ENCODE measurements around the gene ITGB4. TPM values are rescaled to one million over a fixed set of nuclear protein-coding genes. Genes with fewer than 3 reads are reported as not detected.

Gene ITGB4
- total and polyA plus RNA-seq, 2 experiments from 2014 or later: 0.09 to 0.40 TPM

DNA sequence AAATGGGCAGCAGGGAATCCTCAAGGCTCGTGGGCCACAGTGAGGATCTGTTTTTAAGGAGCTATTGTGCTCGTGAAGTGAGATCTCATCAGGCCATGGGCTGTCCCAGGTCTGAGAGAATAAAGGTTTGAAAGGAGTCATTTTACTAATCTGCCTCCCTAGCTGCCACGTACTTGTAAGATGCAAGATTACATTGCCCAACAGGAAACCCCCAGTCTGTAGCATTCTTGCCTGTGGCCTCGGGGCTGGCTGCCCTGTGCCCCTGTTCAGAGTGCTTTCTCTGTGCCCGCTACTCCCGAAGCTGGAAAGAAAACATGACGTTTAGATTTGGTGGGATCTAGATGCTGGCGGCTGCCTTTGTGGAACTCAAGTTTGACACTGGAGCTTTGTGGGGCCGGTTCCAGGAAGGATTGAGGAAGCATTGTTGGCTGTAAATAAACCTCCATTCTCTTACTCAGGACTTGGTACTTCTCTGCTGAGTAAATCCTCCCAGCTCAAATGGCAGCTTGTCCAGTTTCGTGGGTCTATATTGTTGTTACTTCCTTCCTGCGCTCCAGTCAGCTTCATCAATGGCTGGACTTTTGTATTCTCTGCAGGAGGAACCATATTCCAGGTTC, 32.9 kb upstream of the ITGB4 start:
- DNase-seq (ENCODE audit: low read depth in 1 of 2, low spot score in 1 of 2): peak in 1 of 2 donors; percentile 88
- no peaks in the 10 kb centered on the region for H3K9me3 ChIP-seq (ENCODE audit: low read depth)
- H3K27ac ChIP-seq: no peak overlapping the region
- TF ChIP-seq, protein P1, sequence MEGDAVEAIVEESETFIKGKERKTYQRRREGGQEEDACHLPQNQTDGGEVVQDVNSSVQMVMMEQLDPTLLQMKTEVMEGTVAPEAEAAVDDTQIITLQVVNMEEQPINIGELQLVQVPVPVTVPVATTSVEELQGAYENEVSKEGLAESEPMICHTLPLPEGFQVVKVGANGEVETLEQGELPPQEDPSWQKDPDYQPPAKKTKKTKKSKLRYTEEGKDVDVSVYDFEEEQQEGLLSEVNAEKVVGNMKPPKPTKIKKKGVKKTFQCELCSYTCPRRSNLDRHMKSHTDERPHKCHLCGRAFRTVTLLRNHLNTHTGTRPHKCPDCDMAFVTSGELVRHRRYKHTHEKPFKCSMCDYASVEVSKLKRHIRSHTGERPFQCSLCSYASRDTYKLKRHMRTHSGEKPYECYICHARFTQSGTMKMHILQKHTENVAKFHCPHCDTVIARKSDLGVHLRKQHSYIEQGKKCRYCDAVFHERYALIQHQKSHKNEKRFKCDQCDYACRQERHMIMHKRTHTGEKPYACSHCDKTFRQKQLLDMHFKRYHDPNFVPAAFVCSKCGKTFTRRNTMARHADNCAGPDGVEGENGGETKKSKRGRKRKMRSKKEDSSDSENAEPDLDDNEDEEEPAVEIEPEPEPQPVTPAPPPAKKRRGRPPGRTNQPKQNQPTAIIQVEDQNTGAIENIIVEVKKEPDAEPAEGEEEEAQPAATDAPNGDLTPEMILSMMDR (IDR thresholded peaks at IDR 0.05; ENCODE audit: low read depth, low read length): no peak
- H3K4me3 ChIP-seq: no peak overlapping the region
- H3K36me3 ChIP-seq: no peaks in the 10 kb centered on the region
- no peaks in the 10 kb centered on the region for H3K27me3 ChIP-seq
- peaks cover 3% of the 10 kb centered on the region for H3K4me1 ChIP-seq (ENCODE audit: low read depth)

GRCh38 chr17:75689441-75689873, 31.8 kb upstream of the ITGB4 start:
- no peak overlapping the region for H3K27ac ChIP-seq
- H3K9me3 ChIP-seq (ENCODE audit: low read depth): no peaks in the 10 kb centered on the region
- H3K4me1 ChIP-seq (ENCODE audit: low read depth): peaks cover 5% of the 10 kb centered on the region
- TF ChIP-seq, protein P1 (IDR thresholded peaks at IDR 0.05; ENCODE audit: low read depth, low read length): no peak
- no peaks in the 10 kb centered on the region for H3K36me3 ChIP-seq
- no peak overlapping the region for H3K4me3 ChIP-seq
- no peak for DNase-seq (ENCODE audit: low read depth in 1 of 2, low spot score in 1 of 2)
- H3K27me3 ChIP-seq: no peaks in the 10 kb centered on the region

GRCh38 chr17:75691371-75691791, 29.9 kb upstream of the ITGB4 start:
- Histone ChIP-seq H3K27ac (no peak overlapping the region), H3K36me3 (no peaks in the 10 kb centered on the region), H3K4me3 (no peak overlapping the region), H3K27me3 (no peaks in the 10 kb centered on the region), H3K9me3 (ENCODE audit: low read depth) (no peaks in the 10 kb centered on the region), H3K4me1 (ENCODE audit: low read depth) (peaks cover 5% of the 10 kb centered on the region)
- peak in 1 of 2 donors; percentile 16 for DNase-seq (ENCODE audit: low read depth in 1 of 2, low spot score in 1 of 2)
- TF ChIP-seq, protein P1 (IDR thresholded peaks at IDR 0.05; ENCODE audit: low read depth, low read length): no peak

DNA sequence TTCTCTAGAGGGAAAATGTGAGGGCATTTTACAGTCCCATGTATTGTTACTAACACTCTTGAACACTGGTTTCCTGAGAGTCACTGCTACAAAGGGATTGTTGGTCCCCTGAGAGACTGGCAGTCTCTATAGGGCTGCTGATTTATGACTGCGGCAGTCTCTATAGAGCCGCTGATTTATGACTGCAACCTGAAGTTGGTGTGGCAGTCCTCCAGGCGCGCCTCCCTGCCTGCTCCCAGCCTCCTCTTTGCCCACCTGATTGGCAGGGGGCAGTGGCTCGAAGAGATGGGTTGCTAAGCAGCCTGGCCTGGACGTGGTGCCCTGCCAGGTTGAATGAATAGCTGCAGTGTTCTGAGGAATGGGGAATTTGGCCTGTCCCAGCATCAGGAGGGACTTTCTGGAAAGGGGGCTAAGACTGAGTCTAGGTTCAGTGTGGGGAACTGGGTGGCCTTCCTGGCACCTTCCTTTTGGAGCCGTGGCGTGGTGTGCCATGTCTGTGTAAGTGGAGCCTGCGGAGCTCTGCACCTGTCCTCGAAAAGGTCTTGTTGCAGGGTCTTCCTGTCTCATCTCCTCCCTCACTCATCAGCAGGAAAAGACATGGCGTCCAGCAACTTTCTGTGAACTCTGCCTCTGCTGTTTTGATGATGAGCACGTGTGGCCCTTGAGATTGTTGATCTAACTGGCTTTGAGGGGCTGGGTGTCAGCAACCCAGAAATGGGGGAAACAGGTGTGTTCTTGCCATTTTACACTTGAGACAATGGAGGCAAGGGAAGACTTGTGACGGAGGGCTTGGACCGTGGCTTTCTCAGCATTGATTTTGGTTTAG, 29.2 kb upstream of the ITGB4 start:
- H3K4me3 ChIP-seq: no peak overlapping the region
- no peaks in the 10 kb centered on the region for H3K9me3 ChIP-seq (ENCODE audit: low read depth)
- H3K27ac ChIP-seq: no peak overlapping the region
- DNase-seq (ENCODE audit: low read depth in 1 of 2, low spot score in 1 of 2): no peak
- no peaks in the 10 kb centered on the region for H3K36me3 ChIP-seq
- no peaks in the 10 kb centered on the region for H3K27me3 ChIP-seq
- TF ChIP-seq, protein P1 (IDR thresholded peaks at IDR 0.05; ENCODE audit: low read depth, low read length): no peak
- peaks cover 5% of the 10 kb centered on the region for H3K4me1 ChIP-seq (ENCODE audit: low read depth)

DNA sequence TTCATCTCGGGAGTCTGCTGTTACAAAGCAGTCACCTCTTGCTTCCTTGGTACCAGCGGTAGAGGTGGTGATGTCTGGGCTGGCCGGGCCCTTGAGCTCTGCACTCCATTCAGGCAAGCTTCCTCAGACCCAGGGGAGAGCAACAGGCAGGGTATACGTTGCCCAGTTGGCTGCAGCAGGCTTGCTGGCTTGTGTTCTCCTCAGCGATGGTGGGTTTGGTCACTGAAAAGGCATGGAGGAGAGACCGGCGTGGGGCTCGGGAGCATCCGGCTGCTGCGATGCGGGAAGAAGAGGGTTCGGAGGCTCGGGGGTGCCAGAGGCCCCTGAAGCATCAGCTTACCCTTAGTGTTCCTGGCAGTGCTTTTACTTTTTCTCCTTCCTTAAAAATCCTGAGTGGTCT, 28.3 kb upstream of the ITGB4 start:
- DNase-seq (ENCODE audit: low read depth in 1 of 2, low spot score in 1 of 2): no peak
- no peaks in the 10 kb centered on the region for H3K36me3 ChIP-seq
- H3K27ac ChIP-seq: no peak overlapping the region
- no peaks in the 10 kb centered on the region for H3K27me3 ChIP-seq
- no peaks in the 10 kb centered on the region for H3K9me3 ChIP-seq (ENCODE audit: low read depth)
- no peak overlapping the region for H3K4me3 ChIP-seq
- peaks cover 5% of the 10 kb centered on the region for H3K4me1 ChIP-seq (ENCODE audit: low read depth)
- TF ChIP-seq, protein P1 (IDR thresholded peaks at IDR 0.05; ENCODE audit: low read depth, low read length): no peak
